ENCODE measurements around the gene ABCC3. TPM values are rescaled to one million over a fixed set of nuclear protein-coding genes. Genes with fewer than 3 reads are reported as not detected.

Gene ABCC3
- total and polyA plus RNA-seq, 2 donors (not counting 3 experiments of a cell fraction or from before 2014, with no cell fraction given), result 1.1 to 2.6 TPM

DNA sequence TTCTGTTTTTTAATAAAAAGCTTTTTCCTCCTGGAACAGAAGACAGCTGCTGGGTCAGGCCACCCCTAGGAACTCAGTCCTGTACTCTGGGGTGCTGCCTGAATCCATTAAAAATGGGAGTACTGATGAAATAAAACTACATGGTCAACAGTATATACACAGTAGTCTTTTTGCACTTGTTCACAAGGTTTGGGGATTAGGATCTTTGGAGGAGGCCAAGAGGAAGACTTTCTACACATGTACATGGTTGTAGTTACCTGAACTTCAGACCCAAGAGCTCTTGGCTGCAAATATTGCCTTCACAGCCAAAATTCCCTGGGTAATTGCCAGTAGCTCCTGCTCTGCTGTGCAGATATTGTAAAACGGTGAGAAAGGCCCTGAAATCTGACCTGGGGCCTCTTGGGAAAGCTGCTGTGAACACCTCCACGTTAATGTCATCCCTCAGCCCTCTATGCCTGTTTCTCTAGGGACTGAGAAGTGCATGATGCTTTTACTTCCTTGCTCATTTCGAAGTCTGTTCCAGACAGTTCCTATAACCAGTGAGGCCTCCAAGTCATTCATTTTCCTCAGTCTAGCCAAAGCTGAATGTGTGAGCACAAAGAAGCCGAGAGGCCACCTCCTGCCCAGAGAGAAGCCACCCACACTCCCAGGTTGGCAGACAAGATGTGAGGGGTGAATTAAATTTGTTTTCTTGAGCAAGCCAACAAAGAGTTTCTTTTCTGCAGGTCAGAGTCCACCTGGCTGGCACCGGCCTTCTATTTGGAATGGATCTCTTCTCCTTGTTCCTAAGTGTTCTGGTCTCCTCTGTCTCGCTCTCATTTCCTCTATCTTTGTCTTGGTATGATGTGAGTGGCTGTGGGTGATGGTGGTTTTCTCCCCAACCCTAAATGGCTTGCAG, 57.1 kb downstream of the ABCC3 start:
- Histone ChIP-seq H4K20me1 (replicated peaks; ENCODE audit: control insufficient read depth, extremely low read depth, insufficient read depth, low read length) (no peaks in the 10 kb centered on the region), H3K9ac (replicated peaks; ENCODE audit: extremely low read depth, insufficient read depth, low read length) (no peak overlapping the region), H3K4me1 (ENCODE audit: control insufficient read depth, extremely low read depth, insufficient read depth, low read length) (peaks cover 3% of the 10 kb centered on the region), H3K79me2 (ENCODE audit: control insufficient read depth, insufficient read depth, low read length) (no peaks in the 10 kb centered on the region), H2AFZ (ENCODE audit: low read depth, low read length) (no peak overlapping the region), H3K9me3 (replicated peaks; ENCODE audit: control insufficient read depth, insufficient read depth, low read length) (no peaks in the 10 kb centered on the region), H3K4me2 (ENCODE audit: insufficient read depth, low read length) (no peak overlapping the region), H3K27ac (ENCODE audit: insufficient read depth, low read depth, low read length) (no peak overlapping the region), H3K4me3 (replicated peaks in 1 of 3; ENCODE audit: insufficient read depth in 1 of 3, low read depth in 1 of 3, low read length in 3 of 3) (no peak overlapping the region), H3K36me3 (ENCODE audit: control insufficient read depth in 2 of 2, extremely low read depth in 1 of 2, insufficient read depth in 2 of 2, low read length in 2 of 2) (peaks cover 16 to 23% of the 10 kb centered on the region in 2 experiments), H3K27me3 (ENCODE audit: control insufficient read depth in 2 of 2, insufficient read depth in 2 of 2, low read length in 2 of 2) (no peaks in the 10 kb centered on the region), H3K9me1 (replicated peaks; ENCODE audit: control insufficient read depth, extremely low read depth, insufficient read depth, low read length) (no peaks in the 10 kb centered on the region)
- TF ChIP-seq, protein P1, sequence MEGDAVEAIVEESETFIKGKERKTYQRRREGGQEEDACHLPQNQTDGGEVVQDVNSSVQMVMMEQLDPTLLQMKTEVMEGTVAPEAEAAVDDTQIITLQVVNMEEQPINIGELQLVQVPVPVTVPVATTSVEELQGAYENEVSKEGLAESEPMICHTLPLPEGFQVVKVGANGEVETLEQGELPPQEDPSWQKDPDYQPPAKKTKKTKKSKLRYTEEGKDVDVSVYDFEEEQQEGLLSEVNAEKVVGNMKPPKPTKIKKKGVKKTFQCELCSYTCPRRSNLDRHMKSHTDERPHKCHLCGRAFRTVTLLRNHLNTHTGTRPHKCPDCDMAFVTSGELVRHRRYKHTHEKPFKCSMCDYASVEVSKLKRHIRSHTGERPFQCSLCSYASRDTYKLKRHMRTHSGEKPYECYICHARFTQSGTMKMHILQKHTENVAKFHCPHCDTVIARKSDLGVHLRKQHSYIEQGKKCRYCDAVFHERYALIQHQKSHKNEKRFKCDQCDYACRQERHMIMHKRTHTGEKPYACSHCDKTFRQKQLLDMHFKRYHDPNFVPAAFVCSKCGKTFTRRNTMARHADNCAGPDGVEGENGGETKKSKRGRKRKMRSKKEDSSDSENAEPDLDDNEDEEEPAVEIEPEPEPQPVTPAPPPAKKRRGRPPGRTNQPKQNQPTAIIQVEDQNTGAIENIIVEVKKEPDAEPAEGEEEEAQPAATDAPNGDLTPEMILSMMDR (IDR thresholded peaks at IDR 0.05; ENCODE audit: extremely low read depth in 1 of 2, insufficient read depth in 1 of 2, low read depth in 1 of 2, low read length in 2 of 2), result no peak
- TF ChIP-seq POLR2AphosphoS5 (IDR thresholded peaks at IDR 0.05; ENCODE audit: insufficient read depth, low read depth, low read length) (no peak), MYC (IDR thresholded peaks at IDR 0.05; ENCODE audit: low read depth, low read length) (no peak), POLR2A (IDR thresholded peaks at IDR 0.05; ENCODE audit: low read depth, low read length) (no peak), GATA2 (IDR thresholded peaks at IDR 0.05; ENCODE audit: insufficient read depth, insufficient read length, low read depth, low read length) (no peak), FOS (IDR thresholded peaks at IDR 0.05; ENCODE audit: borderline replicate concordance, insufficient read depth, low read length) (no peak), JUN (IDR thresholded peaks at IDR 0.05; ENCODE audit: borderline replicate concordance, insufficient read depth, insufficient read length, low read depth) (no peak), EZH2 (IDR thresholded peaks at IDR 0.05; ENCODE audit: borderline replicate concordance, low read depth, low read length, severe bottlenecking) (no peak)
- TF ChIP-seq, protein P2, sequence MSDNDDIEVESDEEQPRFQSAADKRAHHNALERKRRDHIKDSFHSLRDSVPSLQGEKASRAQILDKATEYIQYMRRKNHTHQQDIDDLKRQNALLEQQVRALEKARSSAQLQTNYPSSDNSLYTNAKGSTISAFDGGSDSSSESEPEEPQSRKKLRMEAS (IDR thresholded peaks at IDR 0.05; ENCODE audit: insufficient read depth, insufficient read length), result no peak
- dilution Hi-C loops (cut with MboI; ENCODE audit: extremely low pct_ligation_motif_present, low sequenced_read_pairs), result no loop called here
- intact Hi-C loops (cut with micrococcal nuclease), result no loop called here
- ChIA-PET POLR2A (no interaction called here), CTCF (interaction anchor here (1.0 to 9.9 kb wide), 5 partner anchors 10 to 142 kb away, joined by 3 to 150 read pairs (median 6); partner anchors contain the start of gene SPATA20)
- no peak for FAIRE-seq
- no TSS peak for BruUV-seq (replicated peaks)
- no peak for DNase-seq (ENCODE audit: low read depth, low spot score)

Data from endothelial cell of umbilical vein (primary cell).